Measurements from ENCODE around the gene DNALI1.

DNALI1 gene

DNA sequence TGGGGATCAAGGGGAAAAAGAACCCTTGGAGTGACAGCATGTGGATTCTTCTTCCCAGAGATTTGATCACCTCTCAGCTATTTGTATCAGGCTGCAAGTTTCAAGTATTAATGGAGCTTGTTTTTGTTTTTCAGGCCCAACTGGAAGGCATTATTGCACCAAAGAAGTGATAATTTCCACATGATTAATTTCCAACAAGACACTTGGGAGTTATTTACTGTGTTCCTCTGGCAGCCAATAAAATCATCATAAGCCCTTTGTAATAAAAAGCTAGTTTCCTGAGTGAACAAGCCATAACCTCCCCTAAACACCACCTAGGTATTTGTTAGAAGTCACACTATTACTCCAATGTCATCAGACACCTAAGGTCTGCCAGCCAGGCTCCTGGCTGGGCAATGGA lies 8.2 kb downstream of the DNALI1 start:
- TF ChIP-seq OSR1 (CRISPR knock-in tag; IDR thresholded peaks at IDR 0.05) (no peak), CSRNP3 (CRISPR knock-in tag; IDR thresholded peaks at IDR 0.05) (no peak), ARNTL (CRISPR knock-in tag; IDR thresholded peaks at IDR 0.05; ENCODE audit: borderline replicate concordance, low read depth) (no peak), BACH2 (CRISPR knock-in tag; IDR thresholded peaks at IDR 0.05; ENCODE audit: borderline replicate concordance) (no peak), TSHZ2 (CRISPR knock-in tag; IDR thresholded peaks at IDR 0.05) (no peak), POU6F1 (CRISPR knock-in tag; IDR thresholded peaks at IDR 0.05; ENCODE audit: borderline replicate concordance, low read depth) (no peak), ESRRG (CRISPR knock-in tag; IDR thresholded peaks at IDR 0.05) (no peak), ZNF565 (CRISPR knock-in tag; conservative IDR thresholded peaks at IDR 0.05; ENCODE audit: low read depth) (no peak), TOX (CRISPR knock-in tag; IDR thresholded peaks at IDR 0.05; ENCODE audit: borderline replicate concordance) (no peak)
- no peak for ATAC-seq

- ATAC-seq, result peak; percentile 27; the same call in 1 of the 3 replicates
- TF ChIP-seq CSRNP3 (CRISPR knock-in tag; IDR thresholded peaks at IDR 0.05) (no peak), POU6F1 (CRISPR knock-in tag; IDR thresholded peaks at IDR 0.05; ENCODE audit: borderline replicate concordance, low read depth) (no peak), TCF4 (CRISPR knock-in tag; IDR thresholded peaks at IDR 0.05; ENCODE audit: borderline replicate concordance) (no peak), PATZ1 (CRISPR knock-in tag; IDR thresholded peaks at IDR 0.05; ENCODE audit: borderline replicate concordance) (no peak), ARNTL (CRISPR knock-in tag; IDR thresholded peaks at IDR 0.05; ENCODE audit: borderline replicate concordance, low read depth) (no peak), ZFP30 (CRISPR knock-in tag; IDR thresholded peaks at IDR 0.05) (no peak), BACH2 (CRISPR knock-in tag; IDR thresholded peaks at IDR 0.05; ENCODE audit: borderline replicate concordance) (no peak), PPARA (CRISPR knock-in tag; IDR thresholded peaks at IDR 0.05; ENCODE audit: borderline replicate concordance) (no peak), ZC3H10 (CRISPR knock-in tag; IDR thresholded peaks at IDR 0.05) (no peak), ESRRG (CRISPR knock-in tag; IDR thresholded peaks at IDR 0.05) (no peak), CSDC2 (CRISPR knock-in tag; IDR thresholded peaks at IDR 0.05) (no peak), ZNF8 (CRISPR knock-in tag; IDR thresholded peaks at IDR 0.05) (no peak), ZFP3 (CRISPR knock-in tag; IDR thresholded peaks at IDR 0.05) (no peak), GLIS3 (CRISPR knock-in tag; IDR thresholded peaks at IDR 0.05) (no peak)
- TF ChIP-seq, protein P1, sequence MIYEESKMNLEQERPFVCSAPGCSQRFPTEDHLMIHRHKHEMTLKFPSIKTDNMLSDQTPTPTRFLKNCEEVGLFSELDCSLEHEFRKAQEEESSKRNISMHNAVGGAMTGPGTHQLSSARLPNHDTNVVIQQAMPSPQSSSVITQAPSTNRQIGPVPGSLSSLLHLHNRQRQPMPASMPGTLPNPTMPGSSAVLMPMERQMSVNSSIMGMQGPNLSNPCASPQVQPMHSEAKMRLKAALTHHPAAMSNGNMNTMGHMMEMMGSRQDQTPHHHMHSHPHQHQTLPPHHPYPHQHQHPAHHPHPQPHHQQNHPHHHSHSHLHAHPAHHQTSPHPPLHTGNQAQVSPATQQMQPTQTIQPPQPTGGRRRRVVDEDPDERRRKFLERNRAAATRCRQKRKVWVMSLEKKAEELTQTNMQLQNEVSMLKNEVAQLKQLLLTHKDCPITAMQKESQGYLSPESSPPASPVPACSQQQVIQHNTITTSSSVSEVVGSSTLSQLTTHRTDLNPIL (CRISPR knock-in tag; IDR thresholded peaks at IDR 0.05; ENCODE audit: low read depth), result no peak
Measured at GRCh38 chr1:37567023-37567422, 10.3 kb downstream of the DNALI1 start.

All from SK-N-SH treated with all-trans-retinoic acid at 6 μM for 48 hours (cell line).